ENCODE data around the gene OR1J4. TPM values are rescaled to one million over a fixed set of nuclear protein-coding genes. Genes with fewer than 3 reads are reported as not detected.
"Not testable (repeated sequence)": the region's sequence is repeated elsewhere in the genome, so short reads cannot be mapped to it uniquely, and the experiment has no call there.

The OR1J4 gene
- total RNA-seq, 1 experiment from 2014 or later, result not detected

DNA sequence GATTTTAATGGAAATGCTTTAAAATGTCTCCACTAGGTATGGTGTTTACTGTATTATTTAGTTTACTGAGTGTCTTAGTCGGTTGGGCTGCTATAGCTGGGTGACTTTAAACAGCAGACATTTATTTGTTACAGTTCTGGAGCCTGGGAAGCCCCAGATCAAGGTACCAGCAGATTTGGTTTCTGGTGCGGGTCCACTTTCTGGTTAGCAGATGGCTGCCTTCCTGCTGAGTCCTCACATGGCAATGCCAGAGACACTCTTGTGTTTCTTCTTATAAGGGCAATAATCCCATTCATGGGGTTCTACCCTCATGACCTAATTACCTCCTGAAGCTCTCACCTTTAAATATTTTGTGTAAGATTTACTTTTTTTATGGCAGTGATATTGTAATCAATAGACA, 715 bp upstream of the OR1J4 start:
- ChIA-PET POLR2A (ENCODE audit: low non-redundant PET) (no interaction called here), CTCF (no interaction called here)
- Histone ChIP-seq H3K27me3 (replicated peaks; ENCODE audit: insufficient read depth, low read depth, low read length, poor library complexity) (peaks cover 46% of the 10 kb centered on the region), H3K4me3 (ENCODE audit: low read depth, low read length, poor library complexity, severe bottlenecking) (no peak overlapping the region), H3K9me3 (ENCODE audit: low read depth, low read length, poor library complexity, severe bottlenecking) (no peaks in the 10 kb centered on the region), H3K27ac (ENCODE audit: low read depth, low read length, poor library complexity, severe bottlenecking) (no peak overlapping the region), H3K4me1 (ENCODE audit: insufficient read depth, low read length, poor library complexity, severe bottlenecking) (no peaks in the 10 kb centered on the region), H3K36me3 (ENCODE audit: insufficient read depth, low read length, poor library complexity, severe bottlenecking) (no peaks in the 10 kb centered on the region)
- no TSS peak for BruUV-seq (replicated peaks)
- TF ChIP-seq, protein P1, sequence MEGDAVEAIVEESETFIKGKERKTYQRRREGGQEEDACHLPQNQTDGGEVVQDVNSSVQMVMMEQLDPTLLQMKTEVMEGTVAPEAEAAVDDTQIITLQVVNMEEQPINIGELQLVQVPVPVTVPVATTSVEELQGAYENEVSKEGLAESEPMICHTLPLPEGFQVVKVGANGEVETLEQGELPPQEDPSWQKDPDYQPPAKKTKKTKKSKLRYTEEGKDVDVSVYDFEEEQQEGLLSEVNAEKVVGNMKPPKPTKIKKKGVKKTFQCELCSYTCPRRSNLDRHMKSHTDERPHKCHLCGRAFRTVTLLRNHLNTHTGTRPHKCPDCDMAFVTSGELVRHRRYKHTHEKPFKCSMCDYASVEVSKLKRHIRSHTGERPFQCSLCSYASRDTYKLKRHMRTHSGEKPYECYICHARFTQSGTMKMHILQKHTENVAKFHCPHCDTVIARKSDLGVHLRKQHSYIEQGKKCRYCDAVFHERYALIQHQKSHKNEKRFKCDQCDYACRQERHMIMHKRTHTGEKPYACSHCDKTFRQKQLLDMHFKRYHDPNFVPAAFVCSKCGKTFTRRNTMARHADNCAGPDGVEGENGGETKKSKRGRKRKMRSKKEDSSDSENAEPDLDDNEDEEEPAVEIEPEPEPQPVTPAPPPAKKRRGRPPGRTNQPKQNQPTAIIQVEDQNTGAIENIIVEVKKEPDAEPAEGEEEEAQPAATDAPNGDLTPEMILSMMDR (conservative IDR thresholded peaks at IDR 0.05; ENCODE audit: low read depth, low read length), result no peak
- TF ChIP-seq EZH2 (IDR thresholded peaks at IDR 0.05; ENCODE audit: borderline replicate concordance, low read depth, low read length, poor library complexity, severe bottlenecking), result no peak
- intact Hi-C loops (cut with micrococcal nuclease; ENCODE audit: unreplicated experiment), result no loop called here
- no peak for DNase-seq (ENCODE audit: low spot score)

- Histone ChIP-seq H3K27ac (ENCODE audit: low read depth, low read length, poor library complexity, severe bottlenecking) (no peak overlapping the region), H3K27me3 (replicated peaks; ENCODE audit: insufficient read depth, low read depth, low read length, poor library complexity) (peaks cover 43% of the 10 kb centered on the region), H3K36me3 (ENCODE audit: insufficient read depth, low read length, poor library complexity, severe bottlenecking) (no peaks in the 10 kb centered on the region), H3K9me3 (ENCODE audit: low read depth, low read length, poor library complexity, severe bottlenecking) (no peaks in the 10 kb centered on the region), H3K4me3 (ENCODE audit: low read depth, low read length, poor library complexity, severe bottlenecking) (no peak overlapping the region), H3K4me1 (ENCODE audit: insufficient read depth, low read length, poor library complexity, severe bottlenecking) (no peaks in the 10 kb centered on the region)
- ChIA-PET CTCF (no interaction called here), POLR2A (ENCODE audit: low non-redundant PET) (no interaction called here)
- no TSS peak for BruUV-seq (replicated peaks)
- intact Hi-C loops (cut with micrococcal nuclease; ENCODE audit: unreplicated experiment), result no loop called here
- no peak for TF ChIP-seq EZH2 (IDR thresholded peaks at IDR 0.05; ENCODE audit: borderline replicate concordance, low read depth, low read length, poor library complexity, severe bottlenecking)
- DNase-seq (ENCODE audit: low spot score), result no peak
These were observed 435 bp downstream of the OR1J4 start for GRCh38 chr9:122519376-122519775.

DNA sequence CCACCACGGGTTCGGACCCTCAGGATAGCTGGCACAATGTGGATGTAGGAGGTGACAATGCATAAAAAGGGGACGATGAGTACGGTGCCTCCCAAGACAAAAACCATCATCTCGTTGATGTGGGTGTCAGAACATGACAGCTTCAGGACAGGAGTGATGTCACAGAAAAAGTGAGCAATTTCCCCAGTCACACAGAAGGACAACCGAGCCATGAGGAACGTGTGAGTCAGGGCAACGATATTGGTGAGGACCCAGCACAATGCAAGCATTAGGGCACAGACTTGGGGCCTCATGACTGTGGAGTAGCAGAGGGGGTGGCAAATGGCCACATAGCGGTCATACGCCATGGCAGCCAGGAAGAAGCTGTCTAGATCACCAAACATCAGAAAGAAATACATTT, 7.7 kb downstream of the OR1J4 start:
- no peaks in the 10 kb centered on the region for H3K9me3 ChIP-seq (ENCODE audit: low read depth, low read length, poor library complexity, severe bottlenecking)
- BruUV-seq (replicated peaks), result no TSS peak
- CTCF ChIA-PET, result no interaction called here

DNA sequence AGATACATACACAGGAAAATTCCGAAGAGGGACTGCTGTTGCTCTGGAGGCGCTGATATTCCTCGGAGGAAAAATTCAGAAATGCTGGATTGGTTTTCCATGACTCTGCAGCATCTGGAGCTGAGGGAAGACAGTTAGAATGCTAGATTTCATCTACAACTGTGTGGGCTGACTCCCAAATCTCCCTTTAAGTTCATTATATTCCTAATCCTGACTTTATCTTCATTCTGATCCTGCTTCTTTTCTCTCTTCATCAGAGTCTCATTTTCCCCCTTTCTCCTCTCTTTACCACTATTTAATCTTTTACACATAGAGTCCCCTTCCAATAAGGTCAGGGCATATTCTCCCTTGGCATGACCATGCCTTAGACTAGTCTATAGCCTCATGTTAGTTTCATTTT, 8.3 kb downstream of the OR1J4 start, which contains the start of gene OR1N1:
Gene OR1N1 (minus strand): TSS at position 101 of the 400 bp plus-strand sequence. CDS start 0 bp downstream, at position 101.
- Histone ChIP-seq H3K4me1 (ENCODE audit: insufficient read depth, low read length, poor library complexity, severe bottlenecking) (no peaks in the 10 kb centered on the region), H3K27ac (ENCODE audit: low read depth, low read length, poor library complexity, severe bottlenecking) (no peak within 1 kb of the TSS), H3K36me3 (ENCODE audit: insufficient read depth, low read length, poor library complexity, severe bottlenecking) (no peaks in the 10 kb centered on the region), H3K27me3 (replicated peaks; ENCODE audit: insufficient read depth, low read depth, low read length, poor library complexity) (peaks cover 41% of the 10 kb centered on the region), H3K9me3 (ENCODE audit: low read depth, low read length, poor library complexity, severe bottlenecking) (no peaks in the 10 kb centered on the region), H3K4me3 (ENCODE audit: low read depth, low read length, poor library complexity, severe bottlenecking) (no peak within 1 kb of the TSS)
- TF ChIP-seq, protein P1 (conservative IDR thresholded peaks at IDR 0.05; ENCODE audit: low read depth, low read length), result no peak
- TF ChIP-seq EZH2 (IDR thresholded peaks at IDR 0.05; ENCODE audit: borderline replicate concordance, low read depth, low read length, poor library complexity, severe bottlenecking), result no peak
- no TSS peak for BruUV-seq (replicated peaks)
- intact Hi-C loops (cut with micrococcal nuclease; ENCODE audit: unreplicated experiment), result no loop called here
- no peak for DNase-seq (ENCODE audit: low spot score)
- ChIA-PET POLR2A (ENCODE audit: low non-redundant PET) (no interaction called here), CTCF (no interaction called here)

More for the DNA sequence above, 7.7 kb downstream of the OR1J4 start:
- H3K27me3 ChIP-seq (replicated peaks; ENCODE audit: insufficient read depth, low read depth, low read length, poor library complexity), result peaks cover 41% of the 10 kb centered on the region
- no peaks in the 10 kb centered on the region for H3K36me3 ChIP-seq (ENCODE audit: insufficient read depth, low read length, poor library complexity, severe bottlenecking)
- H3K27ac ChIP-seq (ENCODE audit: low read depth, low read length, poor library complexity, severe bottlenecking), result no peak overlapping the region
- no peak overlapping the region for H3K4me3 ChIP-seq (ENCODE audit: low read depth, low read length, poor library complexity, severe bottlenecking)
- POLR2A ChIA-PET (ENCODE audit: low non-redundant PET), result no interaction called here
- intact Hi-C loops (cut with micrococcal nuclease; ENCODE audit: unreplicated experiment), result no loop called here
- no peak for DNase-seq (ENCODE audit: low spot score)
- no peak for TF ChIP-seq EZH2 (IDR thresholded peaks at IDR 0.05; ENCODE audit: borderline replicate concordance, low read depth, low read length, poor library complexity, severe bottlenecking)
- TF ChIP-seq, protein P1 (conservative IDR thresholded peaks at IDR 0.05; ENCODE audit: low read depth, low read length), result no peak
- no peaks in the 10 kb centered on the region for H3K4me1 ChIP-seq (ENCODE audit: insufficient read depth, low read length, poor library complexity, severe bottlenecking)

GRCh38 chr9:122531157-122531556, 12.2 kb downstream of the OR1J4 start:
- H3K4me1 ChIP-seq (ENCODE audit: insufficient read depth, low read length, poor library complexity, severe bottlenecking); H3K36me3 ChIP-seq (ENCODE audit: insufficient read depth, low read length, poor library complexity, severe bottlenecking); DNase-seq (ENCODE audit: low spot score); POLR2A ChIA-PET (ENCODE audit: low non-redundant PET); BruUV-seq (replicated peaks); intact Hi-C loops (cut with micrococcal nuclease; ENCODE audit: unreplicated experiment); H3K9me3 ChIP-seq (ENCODE audit: low read depth, low read length, poor library complexity, severe bottlenecking); H3K27ac ChIP-seq (ENCODE audit: low read depth, low read length, poor library complexity, severe bottlenecking); CTCF ChIA-PET; H3K4me3 ChIP-seq (ENCODE audit: low read depth, low read length, poor library complexity, severe bottlenecking): not testable (repeated sequence)
- peaks cover 31% of the 10 kb centered on the region for H3K27me3 ChIP-seq (replicated peaks; ENCODE audit: insufficient read depth, low read depth, low read length, poor library complexity)
